Esophagus muscularis mucosa (tissue), 4 donors: ENCODE measurements around the gene GRID1. TPM values are rescaled to one million over a fixed set of nuclear protein-coding genes. Genes with fewer than 3 reads are reported as not detected.

Experiments used
- DNase-seq: peaks from one replicate; pipeline ENCODE4 v3.0.0-alpha.2; 2017; ENCODE audit errors: extremely low spot score
- H3K27ac ChIP-seq, 4 donors: fragments of 200-600 bp; sonication (generic); replicated peaks in 1 of 4; 1 replicate in 3 of 4; 2 replicates in 1 of 4; pipeline ENCODE4 v1.5.1; 2016 to 2019; ENCODE audit warnings: mild to moderate bottlenecking in 1 of 4
- H3K27me3 ChIP-seq, 4 donors: fragments of 200-600 bp; sonication (generic); one replicate each; pipeline versions ENCODE4 v1.5.1 to v1.6.0; 2016 to 2019
- H3K36me3 ChIP-seq, 4 donors: fragments of 200-600 bp; sonication (generic); one replicate each; pipeline ENCODE4 v1.5.1; 2016 to 2019
- H3K4me1 ChIP-seq, 4 donors: fragments of 200-600 bp; sonication (generic); one replicate each; pipeline ENCODE4 v1.5.1; 2016 to 2019
- H3K4me3 ChIP-seq, 4 donors: fragments of 200-600 bp; sonication (generic); 1 replicate in 2 of 4; 2 replicates in 2 of 4; pipeline ENCODE4 v1.5.1; 2016 to 2019; ENCODE audit warnings: mild to moderate bottlenecking in 4 of 4, moderate library complexity in 1 of 4
- H3K9me3 ChIP-seq, 4 donors: fragments of 200-600 bp; sonication (generic); 1 replicate in 3 of 4; 2 replicates in 1 of 4; pipeline ENCODE4 v1.5.1; 2016 to 2019
- CTCF ChIP-seq, 3 experiments: fragments of 200-600 bp in 2 of 3; fragments of 450-650 bp in 1 of 3; sonication (generic) in 2 of 3; IDR thresholded peaks; one replicate each; pipeline ENCODE4 v1.5.1; 2017 to 2019; ENCODE audit warnings: antibody characterized with exemption in 3 of 3, mild to moderate bottlenecking in 2 of 3, moderate library complexity in 1 of 3
- EP300 ChIP-seq: sonication (generic); formaldehyde crosslinking; IDR thresholded peaks from one replicate; pipeline ENCODE4 v1.6.1; 2017; ENCODE audit warnings: antibody characterized with exemption
- POLR2A ChIP-seq: fragments of 450-650 bp; IDR thresholded peaks from one replicate; pipeline ENCODE4 v1.6.1; 2017; ENCODE audit warnings: antibody characterized with exemption, moderate library complexity, mild to moderate bottlenecking, low read depth
- POLR2AphosphoS5 ChIP-seq, 2 donors: sonication (generic); formaldehyde crosslinking; IDR thresholded peaks; one replicate each; pipeline ENCODE4 v1.6.1; 2017; ENCODE audit warnings: antibody characterized with exemption in 2 of 2
- WGBS: methylation state at CpG from one replicate; pipeline ENCODE4 v1.1.5; 2018; 5-methylcytosine and 5-hydroxymethylcytosine counted together
- intact Hi-C: fragments of 100-400 bp; cut with DNase I; formaldehyde crosslinking; loops from one replicate; pipeline ENCODE4 v1.15.1; 2023
- total RNA-seq, 4 donors: library from RNA; depleted of rRNA; stranded (reverse); fragments of >200 nt; gene quantifications; one replicate each; pipeline versions ENCODE4 v1.1.0 to v1.2.1, GENCODE V29; 2016

GRID1 gene
- total RNA-seq, 4 donors from 2014 or later = under 0.01 to 1.3 (median 1.1) TPM

DNA sequence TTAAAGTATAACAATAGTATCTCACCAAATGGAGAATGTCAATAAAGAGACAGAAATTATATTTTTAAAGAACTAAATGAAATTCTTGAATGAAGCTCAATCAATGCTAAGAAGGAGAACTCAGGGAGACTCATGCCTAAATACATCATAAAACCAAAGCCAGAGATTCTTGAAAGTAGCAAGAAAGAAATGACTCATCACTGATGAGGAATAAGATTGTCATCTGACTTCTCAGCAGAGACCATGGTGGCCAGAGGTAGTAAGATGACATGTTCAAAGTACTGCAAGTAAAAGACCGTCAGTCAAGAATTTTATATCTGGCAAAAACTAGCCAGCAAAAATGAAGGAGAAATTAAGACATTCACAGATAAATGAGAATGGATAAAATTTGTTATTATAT is 399.0 kb downstream of the GRID1 start:
- 89% methylated on average over 1 of the region's 1 CpG for WGBS
- TF ChIP-seq CTCF (IDR thresholded peaks at IDR 0.05) (no peak), EP300 (no peak), POLR2AphosphoS5 (IDR thresholded peaks at IDR 0.05) (no peak), POLR2A (no peak)
- no peak for DNase-seq
- no peak overlapping the region for H3K27ac ChIP-seq
- no peaks in the 10 kb centered on the region for H3K27me3 ChIP-seq
- H3K36me3 ChIP-seq = no peaks in the 10 kb centered on the region
- intact Hi-C loops = no loop called here
- no peak overlapping the region for H3K4me3 ChIP-seq
- H3K4me1 ChIP-seq = no peaks in the 10 kb centered on the region
- H3K9me3 ChIP-seq = peaks cover 0 to 24% (median 20%) of the 10 kb centered on the region in 4 donors

- no peaks in the 10 kb centered on the region for H3K27me3 ChIP-seq
- peaks cover 0 to 18% (median 14%) of the 10 kb centered on the region in 4 donors for H3K9me3 ChIP-seq
- H3K36me3 ChIP-seq = no peaks in the 10 kb centered on the region
- H3K27ac ChIP-seq = no peak overlapping the region
- no peaks in the 10 kb centered on the region for H3K4me1 ChIP-seq
- DNase-seq = no peak
- no peak overlapping the region for H3K4me3 ChIP-seq
- intact Hi-C loops = no loop called here
- TF ChIP-seq EP300 = no peak
- no peak for TF ChIP-seq POLR2A
- 67% methylated on average over 1 of the region's 1 CpG for WGBS
Measured at GRCh38 chr10:85961479-85962067, 405.0 kb downstream of the GRID1 start.

- intact Hi-C loops = no loop called here
- H3K9me3 ChIP-seq = peaks cover 0 to 18% (median 13%) of the 10 kb centered on the region in 4 donors
- no peak for DNase-seq
- no peak overlapping the region for H3K27ac ChIP-seq
- TF ChIP-seq POLR2AphosphoS5 (IDR thresholded peaks at IDR 0.05) = no peak
- TF ChIP-seq EP300 = no peak
- no peak for TF ChIP-seq CTCF (IDR thresholded peaks at IDR 0.05)
- no peak for TF ChIP-seq POLR2A
- no peaks in the 10 kb centered on the region for H3K27me3 ChIP-seq
- WGBS = 80% methylated on average over 6 of the region's 6 CpGs
- no peaks in the 10 kb centered on the region for H3K36me3 ChIP-seq
- H3K4me3 ChIP-seq = no peak overlapping the region
- no peaks in the 10 kb centered on the region for H3K4me1 ChIP-seq
Measured at GRCh38 chr10:85961073-85961472, 405.5 kb downstream of the GRID1 start.

DNA sequence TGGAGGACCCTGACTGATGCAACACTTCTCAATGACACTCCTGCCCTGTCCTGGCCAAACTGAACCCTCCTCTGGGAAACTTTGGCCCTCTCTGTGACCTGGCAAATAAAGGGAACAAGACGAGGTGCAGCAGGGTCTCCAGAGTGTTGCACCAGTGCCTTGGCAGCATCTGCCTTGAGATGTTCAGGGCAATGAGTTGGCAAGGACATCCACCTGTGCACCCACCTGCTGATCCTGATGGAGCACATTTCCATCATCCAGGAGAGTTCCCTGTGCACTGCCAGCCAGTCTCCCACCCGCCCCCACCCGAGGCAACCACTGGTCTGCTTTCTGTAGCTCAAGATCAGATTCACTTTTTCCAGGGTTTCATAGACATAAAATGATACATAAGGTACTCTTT is 407.4 kb downstream of the GRID1 start:
- Histone ChIP-seq H3K4me3 (no peak overlapping the region), H3K27me3 (no peaks in the 10 kb centered on the region), H3K36me3 (no peaks in the 10 kb centered on the region), H3K27ac (no peak overlapping the region), H3K4me1 (no peaks in the 10 kb centered on the region), H3K9me3 (peaks cover 0 to 9% (median 4%) of the 10 kb centered on the region in 4 donors)
- intact Hi-C loops = no loop called here
- 62% methylated on average over 3 of the region's 3 CpGs for WGBS
- TF ChIP-seq POLR2AphosphoS5 (IDR thresholded peaks at IDR 0.05) = no peak
- no peak for TF ChIP-seq CTCF (IDR thresholded peaks at IDR 0.05)
- TF ChIP-seq POLR2A = no peak
- TF ChIP-seq EP300 = no peak
- peak; percentile 90 for DNase-seq

DNA sequence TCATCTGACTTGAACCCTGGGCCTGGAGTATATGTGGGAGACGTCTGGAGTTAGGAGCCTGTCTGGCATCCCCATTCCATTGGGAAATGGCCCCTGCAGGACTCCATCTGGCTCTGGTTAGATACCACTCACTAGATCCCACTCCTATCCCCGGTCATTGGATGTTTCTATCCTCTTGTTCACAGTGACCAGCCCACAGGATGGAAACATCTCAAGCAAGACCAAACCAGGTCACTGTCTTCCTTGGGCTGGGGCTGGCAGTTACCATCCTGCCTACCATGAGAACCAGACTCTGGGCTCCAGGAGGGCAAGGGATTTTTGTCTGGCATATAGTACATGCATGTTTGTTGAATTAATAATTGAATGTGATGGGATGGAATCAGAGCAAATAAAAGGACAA is 415.7 kb downstream of the GRID1 start:
- DNase-seq = peak; percentile 90
- H3K36me3 ChIP-seq = no peaks in the 10 kb centered on the region
- intact Hi-C loops = no loop called here
- no peak for TF ChIP-seq POLR2A
- no peak overlapping the region for H3K4me3 ChIP-seq
- no peak overlapping the region for H3K27ac ChIP-seq
- no peaks in the 10 kb centered on the region for H3K9me3 ChIP-seq
- no peaks in the 10 kb centered on the region for H3K27me3 ChIP-seq
- 80% methylated on average over 2 of the region's 2 CpGs for WGBS
- H3K4me1 ChIP-seq = no peaks in the 10 kb centered on the region
